A204.1 (cell line): ENCODE measurements around the gene CWC27.

ENCODE experiments used
- FAIRE-seq: peaks from 2 replicates; lab custom pipeline; 2012; peaks lifted over from hg19 to GRCh38; lab: Jason Lieb, UNC

CWC27 gene

DNA sequence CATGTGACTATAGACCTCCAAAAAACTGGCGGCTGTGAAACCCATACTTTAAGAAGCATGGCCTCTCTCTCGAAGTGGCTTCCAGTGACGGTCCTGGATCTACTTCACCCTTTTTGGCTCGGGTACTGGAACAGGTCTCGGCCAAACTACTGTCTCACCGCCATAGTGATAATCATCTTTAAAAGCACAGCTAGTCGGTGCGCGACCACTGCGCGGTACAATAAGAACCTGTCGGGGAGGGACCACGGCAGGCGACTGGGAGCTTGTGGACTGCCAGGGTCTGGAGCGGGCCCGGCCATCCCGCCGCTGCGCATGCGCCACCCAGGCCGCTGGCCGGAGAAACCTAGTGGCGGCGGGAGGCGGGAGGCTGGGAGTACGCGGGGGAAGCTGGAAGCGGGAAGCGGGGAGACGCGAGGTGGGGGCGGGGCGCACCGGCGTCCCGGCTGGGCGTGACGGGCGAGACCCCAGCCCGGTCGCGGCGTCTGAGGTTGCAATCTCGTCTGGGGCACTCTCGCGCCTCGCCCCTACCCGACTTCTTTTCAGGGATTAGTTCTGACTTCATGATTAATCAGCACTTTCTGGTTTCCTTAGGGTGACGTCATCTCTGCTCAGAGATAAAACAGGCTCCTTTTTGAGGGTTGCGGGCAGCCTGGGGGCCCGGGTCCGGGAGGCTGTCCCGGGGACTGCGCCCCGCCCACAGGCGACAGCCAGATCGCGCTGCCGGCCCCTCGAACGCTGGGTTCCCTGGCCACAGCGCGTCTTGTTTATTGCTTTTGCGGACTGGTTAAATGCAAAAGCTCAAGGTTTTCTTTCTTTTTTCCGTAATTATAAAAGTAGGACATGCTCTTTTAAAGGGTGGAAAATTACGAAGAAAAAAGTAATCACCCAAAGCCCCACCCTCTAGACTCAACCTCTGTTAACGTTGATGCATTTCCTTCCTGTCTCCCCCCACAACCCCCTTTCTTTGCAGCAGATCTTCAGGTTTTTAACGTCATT is 266.8 kb downstream of the CWC27 start:
- no peak for FAIRE-seq

DNA sequence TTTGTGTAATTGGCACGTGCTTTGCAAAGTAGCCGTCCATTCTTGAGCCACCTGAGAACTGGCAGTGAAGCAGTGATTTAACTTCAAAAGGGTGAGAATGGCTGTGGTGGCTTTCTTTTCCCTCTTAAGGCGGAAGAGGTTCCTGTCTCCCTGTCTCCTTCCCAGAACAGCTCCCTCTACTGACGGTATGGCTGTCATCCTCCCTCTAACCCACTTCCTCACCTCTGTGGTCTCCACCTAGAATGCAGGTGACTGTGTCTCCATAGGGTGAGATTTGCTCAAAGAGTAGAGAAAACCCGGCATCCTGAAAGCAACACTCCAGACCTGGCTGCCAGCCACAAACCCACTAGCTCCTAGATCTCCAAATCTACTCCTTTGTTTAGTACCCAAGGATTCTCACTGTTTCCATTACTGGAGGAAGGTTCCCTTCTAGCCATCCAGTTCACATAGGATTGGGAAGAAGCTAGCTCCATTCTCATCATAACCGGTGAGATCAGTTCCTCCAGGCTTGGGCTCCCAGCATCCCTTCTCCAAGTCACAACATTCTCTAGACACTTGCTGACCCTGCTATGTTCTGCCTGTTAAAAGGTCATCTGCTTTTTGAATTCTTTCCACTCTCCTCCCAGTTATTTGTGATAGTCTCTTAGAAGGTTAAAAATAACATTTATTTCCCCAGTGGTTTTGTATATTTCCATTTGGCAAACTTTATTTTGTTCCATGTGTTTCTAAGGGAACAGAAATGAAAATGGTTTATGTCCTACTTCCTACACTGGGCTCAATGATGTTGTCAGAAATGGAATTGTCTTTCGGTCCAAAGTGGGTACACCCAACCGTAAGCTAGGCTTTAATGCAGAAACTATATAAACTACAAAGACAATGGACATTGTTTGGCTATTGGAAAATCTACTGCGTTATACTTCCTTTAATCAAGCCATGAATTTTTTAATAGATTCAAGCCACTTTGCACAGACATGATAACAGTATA is 269.4 kb downstream of the CWC27 start:
- FAIRE-seq, result no peak

GRCh38 chr5:65041296-65042158 is 272.8 kb downstream of the CWC27 start:
- no peak for FAIRE-seq

DNA sequence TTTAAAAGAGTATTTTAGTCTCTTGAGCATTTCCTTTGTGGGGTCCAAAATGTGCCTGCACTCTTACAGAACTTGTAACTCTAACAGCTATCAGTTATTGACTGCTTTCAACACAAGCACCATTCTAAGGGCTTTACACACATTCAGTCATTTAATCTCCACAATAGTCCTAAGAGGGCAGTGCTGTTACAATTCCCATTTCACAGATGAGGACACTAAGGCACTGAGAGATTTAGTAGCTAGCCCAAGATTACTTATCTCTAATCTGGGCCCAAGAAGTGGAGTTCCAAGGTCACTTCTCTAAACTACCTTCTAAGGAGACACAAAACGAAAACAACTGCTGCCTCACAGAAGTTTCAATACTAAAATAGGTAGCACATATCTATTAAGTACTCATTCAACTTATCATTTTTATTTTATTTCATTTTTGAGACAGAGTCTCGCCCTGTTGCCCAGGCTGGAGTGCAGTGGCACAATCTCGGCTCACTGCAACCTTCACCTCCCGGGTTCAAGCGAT is 275.2 kb downstream of the CWC27 start:
- no peak for FAIRE-seq

GRCh38 chr5:65047225-65047624 is 278.5 kb downstream of the CWC27 start:
- FAIRE-seq, result no peak

- FAIRE-seq, result no peak
These were observed 279.4 kb downstream of the CWC27 start for GRCh38 chr5:65047948-65048690.

GRCh38 chr5:65050140-65050539 is 281.4 kb downstream of the CWC27 start:
- no peak for FAIRE-seq

DNA sequence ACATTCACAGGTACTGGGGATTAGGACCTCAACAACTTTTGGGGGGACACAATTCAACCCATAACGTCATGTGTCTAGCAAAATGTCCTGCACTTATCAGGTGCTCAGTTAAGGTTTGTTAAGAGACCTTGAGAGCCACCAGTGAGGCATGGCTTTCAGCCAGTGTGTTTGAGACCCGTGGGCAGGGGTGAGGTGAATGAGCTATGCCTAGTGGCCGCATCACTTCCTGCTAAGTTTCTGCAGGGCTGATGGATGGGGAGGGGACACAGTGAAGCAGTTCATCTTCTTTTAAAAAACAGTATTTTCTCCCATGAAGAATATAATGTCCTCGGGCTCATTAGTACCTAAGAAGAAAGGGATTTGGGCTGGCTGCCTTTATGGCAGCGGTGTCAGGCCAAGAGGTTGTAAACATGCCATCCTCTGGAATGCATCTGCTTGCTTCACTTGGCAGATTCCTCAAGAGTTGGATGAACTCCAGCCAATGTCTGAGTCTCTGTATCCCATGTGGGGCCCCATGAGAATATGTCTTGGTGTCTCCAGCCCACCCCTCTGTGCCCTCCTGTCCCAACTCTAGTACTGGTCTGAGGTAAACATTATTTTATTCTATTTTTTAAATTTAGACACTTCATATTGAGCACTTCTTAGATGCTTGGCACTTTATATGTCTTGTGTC is 282.2 kb downstream of the CWC27 start:
- no peak for FAIRE-seq

DNA sequence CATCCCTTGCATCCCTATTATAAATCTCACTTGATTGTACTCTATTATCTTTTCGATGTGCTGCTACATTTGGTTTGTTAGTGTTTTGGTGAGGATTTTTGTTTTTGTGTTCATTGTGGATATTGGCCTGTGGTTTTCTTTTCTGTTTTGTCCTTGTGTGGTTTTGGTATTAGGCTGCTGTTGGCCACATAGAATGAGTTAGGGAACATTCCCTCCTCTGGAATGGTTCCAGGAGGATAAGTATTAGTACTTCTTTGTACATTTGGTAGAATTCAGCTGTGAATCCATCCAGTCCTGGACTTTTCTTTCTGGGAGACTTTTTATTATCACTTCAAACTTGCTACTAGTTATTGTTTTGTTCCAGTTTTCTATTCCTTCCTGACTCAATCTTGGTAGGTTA is 287.2 kb downstream of the CWC27 start:
- no peak for FAIRE-seq

- FAIRE-seq, result no peak
These were observed 291.2 kb downstream of the CWC27 start for GRCh38 chr5:65059681-65060598.

DNA sequence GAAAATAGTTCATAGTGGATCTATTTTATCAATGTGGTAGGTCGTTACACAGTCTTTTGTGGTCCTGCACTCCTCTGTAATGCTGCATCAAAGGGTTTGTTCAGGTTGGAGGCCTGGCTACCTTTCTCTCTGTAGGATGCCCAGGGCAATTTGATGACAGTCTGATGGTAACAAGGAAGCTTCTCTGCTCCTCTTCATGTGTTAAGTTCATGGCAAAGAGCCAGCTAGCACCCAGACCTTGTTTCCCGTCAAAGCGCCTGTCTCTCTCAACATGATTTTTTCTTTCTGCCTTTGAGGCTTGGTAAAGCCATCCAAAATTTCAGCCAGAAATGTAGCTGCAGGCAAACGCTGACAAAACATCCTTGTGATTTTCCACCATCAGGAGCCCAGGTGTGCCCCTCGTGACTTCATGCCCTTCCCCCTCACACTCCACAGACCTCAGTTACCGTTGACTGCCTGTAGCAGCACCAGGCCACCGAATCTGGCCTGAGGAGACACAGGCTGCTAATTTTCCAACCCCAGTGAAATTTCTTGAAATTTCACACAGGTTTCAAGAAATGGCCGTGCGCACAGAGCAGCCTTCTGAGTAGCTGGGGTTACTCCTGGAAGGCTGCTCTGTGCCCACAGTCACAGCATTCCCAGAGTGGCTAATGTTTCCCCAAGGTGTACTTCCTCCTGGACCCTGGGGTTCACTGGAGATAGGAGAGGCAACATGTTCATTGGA is 292.7 kb downstream of the CWC27 start:
- FAIRE-seq, result no peak

GRCh38 chr5:65061974-65062353 is 293.2 kb downstream of the CWC27 start:
- FAIRE-seq, result no peak

DNA sequence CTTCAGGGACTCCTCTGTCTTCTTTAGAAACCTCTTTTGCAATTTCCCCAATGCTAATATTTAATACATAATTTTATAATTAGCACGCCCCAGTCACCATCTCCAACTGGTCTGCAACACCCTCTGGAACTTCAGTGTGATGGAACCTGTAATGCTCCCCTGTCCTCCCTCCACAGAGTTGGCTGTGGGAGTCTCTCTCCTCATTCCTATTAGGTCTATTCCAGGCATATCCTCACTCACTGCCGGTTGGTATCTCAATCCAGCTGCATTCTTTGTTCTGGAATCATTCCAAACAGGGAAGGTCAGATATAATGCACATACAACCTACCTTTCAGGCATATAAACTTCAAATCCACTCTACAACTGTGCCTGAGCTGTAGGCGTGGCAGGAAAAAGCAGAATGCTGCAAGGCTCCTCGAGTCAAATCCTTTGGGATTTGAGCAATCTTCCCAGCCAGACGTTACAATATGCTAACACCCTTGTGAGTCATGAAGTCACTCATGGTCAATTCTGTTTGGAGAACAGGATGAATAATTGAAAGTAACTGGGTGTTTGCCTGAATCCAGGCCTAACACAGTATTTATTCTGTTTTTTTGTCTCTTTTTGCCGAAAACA is 293.8 kb downstream of the CWC27 start:
- FAIRE-seq, result no peak

GRCh38 chr5:65065001-65065511 is 296.3 kb downstream of the CWC27 start:
- no peak for FAIRE-seq

DNA sequence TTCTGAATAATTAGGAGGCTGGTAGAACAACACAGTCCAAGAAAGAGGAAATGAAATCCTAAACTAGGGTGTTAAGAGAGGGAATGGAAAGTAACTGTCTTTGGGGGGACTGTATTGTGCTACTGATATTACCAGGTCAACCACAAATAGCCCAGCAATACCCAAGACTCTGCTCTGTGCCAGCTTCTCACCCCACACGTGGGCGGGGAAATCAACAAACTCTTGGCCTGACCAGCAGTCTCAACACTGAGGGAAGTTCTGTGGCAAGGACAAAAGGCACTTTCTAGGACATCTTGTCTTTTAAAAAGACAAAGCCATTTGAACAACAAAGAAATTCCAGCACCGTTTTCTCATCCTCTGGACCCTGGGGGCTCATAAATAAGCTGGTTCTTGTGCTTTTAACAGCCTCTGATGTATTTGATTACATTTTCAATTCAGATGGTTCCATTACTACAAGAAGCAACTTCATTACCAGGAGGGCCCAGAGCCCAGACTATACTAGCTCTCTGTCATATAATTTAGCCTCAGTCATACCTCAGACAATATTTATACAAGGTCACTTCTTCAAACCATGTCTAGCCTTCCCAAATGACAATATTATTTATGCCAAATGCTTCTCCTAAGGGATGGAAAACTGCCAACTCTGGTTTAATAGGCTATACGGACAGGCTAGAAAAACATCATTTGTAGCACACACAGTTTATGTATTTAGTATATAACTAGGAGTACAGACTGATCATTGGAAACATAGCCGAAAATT is 297.8 kb downstream of the CWC27 start:
- no peak for FAIRE-seq

- no peak for FAIRE-seq
These were observed 298.4 kb downstream of the CWC27 start for GRCh38 chr5:65067147-65067506.
